Choroid plexus epithelial cell (primary cell): ENCODE data around the gene SND1.

Experiments
- DNase-seq: peaks from one replicate; pipeline ENCODE4 v3.0.0-alpha.2; 2010; ENCODE audit warnings: low read depth
- H3K4me3 ChIP-seq: 2 replicates; pipeline ENCODE4 v1.5.1; 2011; ENCODE audit warnings: low read depth, mild to moderate bottlenecking, control low read depth, low read length, moderate library complexity
- CTCF ChIP-seq: conservative IDR thresholded peaks from 2 replicates; pipeline ENCODE4 v1.5.1; 2011; ENCODE audit warnings: low read depth, mild to moderate bottlenecking, control low read depth, inconsistent platforms, low read length, moderate library complexity

The SND1 gene

GRCh38 chr7:127652333-127653248 lies 597 bp downstream of the SND1 start:
- DNase-seq: peak; percentile 55
- peak overlapping the region; percentile 99 for H3K4me3 ChIP-seq
- TF ChIP-seq CTCF: no peak

- peak overlapping the region; percentile 99 for H3K4me3 ChIP-seq
- no peak for TF ChIP-seq CTCF
Observed at GRCh38 chr7:127653396-127653795, 1.4 kb downstream of the SND1 start.

GRCh38 chr7:127654404-127655394 lies 2.7 kb downstream of the SND1 start:
- peak; percentile 17 for TF ChIP-seq CTCF
- DNase-seq: peak; percentile 31
- H3K4me3 ChIP-seq: no peak overlapping the region

More at GRCh38 chr7:127653396-127653795, 1.4 kb downstream of the SND1 start:
- DNase-seq: no peak

GRCh38 chr7:127655720-127656119 lies 3.7 kb downstream of the SND1 start:
- no peak overlapping the region for H3K4me3 ChIP-seq
- no peak for TF ChIP-seq CTCF
- no peak for DNase-seq

- no peak overlapping the region for H3K4me3 ChIP-seq
- no peak for TF ChIP-seq CTCF
- DNase-seq: no peak
Observed at GRCh38 chr7:127657500-127657899, 5.5 kb downstream of the SND1 start.

GRCh38 chr7:127658970-127659630 lies 7.1 kb downstream of the SND1 start:
- no peak for TF ChIP-seq CTCF
- no peak overlapping the region for H3K4me3 ChIP-seq
- DNase-seq: no peak
